DOHH2 (cell line): ENCODE results near the gene FOSL1.
"Not testable (repeated sequence)": the region's sequence is repeated elsewhere in the genome, so short reads cannot be mapped to it uniquely, and the experiment has no call there.

Experiments used
- H3F3A ChIP-seq: fragments of 200-600 bp; sonication (generic), shearing (Covaris generic); 2 replicates; pipeline ENCODE4 v1.6.0; 2016; ENCODE audit warnings: antibody characterized with exemption, mild to moderate bottlenecking; ENCODE audit not compliant: control insufficient read depth, insufficient read depth
- H3K27ac ChIP-seq: fragments of 200-600 bp; sonication (generic); 2 replicates; pipeline ENCODE4 v1.5.1; 2014; ENCODE audit warnings: low read depth, mild to moderate bottlenecking, low read length, moderate library complexity
- H3K27me3 ChIP-seq: fragments of 200-600 bp; sonication (generic); 2 replicates; pipeline ENCODE4 v1.6.1; 2014; ENCODE audit warnings: mild to moderate bottlenecking, low read length, mixed read lengths; ENCODE audit not compliant: control insufficient read depth
- H3K36me3 ChIP-seq: fragments of 200-600 bp; sonication (generic); 2 replicates; pipeline ENCODE4 v1.6.1; 2014; ENCODE audit warnings: mild to moderate bottlenecking, low read length, moderate library complexity, mixed read lengths; ENCODE audit not compliant: control insufficient read depth
- H3K4me1 ChIP-seq: fragments of 200-600 bp; sonication (generic); 2 replicates; pipeline ENCODE4 v1.6.1; 2014; ENCODE audit warnings: mild to moderate bottlenecking, low read length, mixed read lengths; ENCODE audit not compliant: control insufficient read depth
- H3K4me2 ChIP-seq: fragments of 200-600 bp; sonication (generic); 2 replicates; pipeline ENCODE4 v1.6.0; 2014; ENCODE audit warnings: mild to moderate bottlenecking, low read length, moderate library complexity
- H3K4me3 ChIP-seq: fragments of 200-600 bp; sonication (generic); 2 replicates; pipeline ENCODE4 v1.5.1; 2014; ENCODE audit warnings: mild to moderate bottlenecking, low read length, mixed read lengths
- H3K79me2 ChIP-seq: fragments of 200-600 bp; sonication (generic); 2 replicates; pipeline ENCODE4 v1.6.1; 2014; ENCODE audit warnings: mild to moderate bottlenecking, low read length, mixed read lengths; ENCODE audit not compliant: control insufficient read depth
- H3K9me2 ChIP-seq: fragments of 200-600 bp; sonication (generic); replicated peaks from 2 replicates; pipeline ENCODE4 v1.6.1; 2014; ENCODE audit warnings: mild to moderate bottlenecking, low read length, mixed read lengths; ENCODE audit not compliant: control insufficient read depth
- H3K9me3 ChIP-seq: fragments of 200-600 bp; sonication (generic); 2 replicates; pipeline ENCODE4 v1.6.1; 2014; ENCODE audit warnings: antibody characterized with exemption, low read length, mixed read lengths; ENCODE audit not compliant: control insufficient read depth, insufficient read depth
- H4K20me1 ChIP-seq: fragments of 200-600 bp; sonication (generic); 2 replicates; pipeline ENCODE4 v1.6.0; 2014; ENCODE audit warnings: low read depth, mild to moderate bottlenecking, antibody characterized with exemption, low read length, moderate library complexity; ENCODE audit not compliant: control insufficient read depth, insufficient read depth
- CTCF ChIP-seq: fragments of 200-600 bp; sonication (generic); IDR thresholded peaks from one replicate; pipeline ENCODE4 v1.5.1; 2014; ENCODE audit warnings: antibody characterized with exemption, mild to moderate bottlenecking, low read depth, low read length; ENCODE audit not compliant: poor library complexity, severe bottlenecking
- EZH2phosphoT487 ChIP-seq: fragments of 200-600 bp; sonication (generic); IDR thresholded peaks from 2 replicates; pipeline ENCODE4 v1.6.1; 2017; ENCODE audit warnings: borderline replicate concordance, mild to moderate bottlenecking, antibody characterized with exemption, low read length, moderate library complexity, mixed read lengths

Gene FOSL1

GRCh38 chr11:65850217-65851082 is 49.7 kb downstream of the FOSL1 start:
- H3K27ac ChIP-seq = no peak overlapping the region
- H3K4me2 ChIP-seq = no peak overlapping the region
- TF ChIP-seq CTCF (no peak), EZH2phosphoT487 (no peak)
- peaks cover 6% of the 10 kb centered on the region for H4K20me1 ChIP-seq
- H3K9me3 ChIP-seq = peaks cover 5% of the 10 kb centered on the region; the same call in 1 of the 2 replicates
- peaks cover 44% of the 10 kb centered on the region for H3K36me3 ChIP-seq
- H3F3A ChIP-seq = peaks cover 15% of the 10 kb centered on the region
- no peaks in the 10 kb centered on the region for H3K9me2 ChIP-seq
- no peak overlapping the region for H3K4me3 ChIP-seq
- H3K27me3 ChIP-seq = 0 out of 2 replicates have a peak, but pooled peaks cover 2% of the 10 kb centered on the region
- peaks cover 13% of the 10 kb centered on the region for H3K79me2 ChIP-seq
- H3K4me1 ChIP-seq = no peaks in the 10 kb centered on the region

GRCh38 chr11:65849771-65850216 is 50.4 kb downstream of the FOSL1 start:
- no peaks in the 10 kb centered on the region; the same call in 1 of the 2 replicates for H4K20me1 ChIP-seq
- 0 out of 2 replicates have a peak, but pooled peaks cover 2% of the 10 kb centered on the region for H3K27me3 ChIP-seq
- peaks cover 15% of the 10 kb centered on the region for H3F3A ChIP-seq
- no peaks in the 10 kb centered on the region for H3K9me2 ChIP-seq
- no peak overlapping the region for H3K27ac ChIP-seq
- H3K4me2 ChIP-seq = no peak overlapping the region
- no peaks in the 10 kb centered on the region for H3K4me1 ChIP-seq
- no peak overlapping the region for H3K4me3 ChIP-seq
- peaks cover 7% of the 10 kb centered on the region for H3K79me2 ChIP-seq
- no peak for TF ChIP-seq CTCF
- no peak for TF ChIP-seq EZH2phosphoT487
- H3K36me3 ChIP-seq = peaks cover 37% of the 10 kb centered on the region
- H3K9me3 ChIP-seq = peaks cover 5% of the 10 kb centered on the region; the same call in 1 of the 2 replicates

GRCh38 chr11:65849366-65849765 is 50.8 kb downstream of the FOSL1 start:
- Histone ChIP-seq H3K27ac (no peak overlapping the region), H3K9me2 (no peaks in the 10 kb centered on the region), H3K27me3 (0 out of 2 replicates have a peak, but pooled peaks cover 2% of the 10 kb centered on the region), H4K20me1 (no peaks in the 10 kb centered on the region; the same call in 1 of the 2 replicates), H3K9me3 (peaks cover 5% of the 10 kb centered on the region; the same call in 1 of the 2 replicates), H3K36me3 (peaks cover 33% of the 10 kb centered on the region), H3K4me1 (no peaks in the 10 kb centered on the region), H3K4me2 (no peak overlapping the region), H3F3A (peaks cover 15% of the 10 kb centered on the region), H3K4me3 (no peak overlapping the region), H3K79me2 (peaks cover 3% of the 10 kb centered on the region; the same call in 1 of the 2 replicates)
- TF ChIP-seq CTCF (no peak), EZH2phosphoT487 (no peak)

- peaks cover 26% of the 10 kb centered on the region for H3K36me3 ChIP-seq
- not testable (repeated sequence) for H3K27ac ChIP-seq, H3K4me3 ChIP-seq, H3K9me2 ChIP-seq, H3K79me2 ChIP-seq, H3K4me2 ChIP-seq, H3K4me1 ChIP-seq, H4K20me1 ChIP-seq, H3K27me3 ChIP-seq, H3K9me3 ChIP-seq
- H3F3A ChIP-seq = peaks cover 15% of the 10 kb centered on the region
Observed at GRCh38 chr11:65848693-65849092, 51.5 kb downstream of the FOSL1 start.
